GM12864 (cell line): ENCODE results near the gene ADAMTSL4.

ENCODE experiments used
- DNase-seq: peaks from one replicate; pipeline ENCODE4 v3.0.0-alpha.2; 2011; ENCODE audit warnings: low read depth
- H3K4me3 ChIP-seq: 2 replicates; pipeline ENCODE4 v1.5.1; 2011; ENCODE audit warnings: mild to moderate bottlenecking, low read depth, low read length, control low read depth
- CTCF ChIP-seq: IDR thresholded peaks from 2 replicates; pipeline ENCODE4 v1.5.1; 2011; ENCODE audit warnings: low read depth, mild to moderate bottlenecking, moderate library complexity, low read length, control low read depth, inconsistent platforms; ENCODE audit errors: missing control alignments

The ADAMTSL4 gene

DNA sequence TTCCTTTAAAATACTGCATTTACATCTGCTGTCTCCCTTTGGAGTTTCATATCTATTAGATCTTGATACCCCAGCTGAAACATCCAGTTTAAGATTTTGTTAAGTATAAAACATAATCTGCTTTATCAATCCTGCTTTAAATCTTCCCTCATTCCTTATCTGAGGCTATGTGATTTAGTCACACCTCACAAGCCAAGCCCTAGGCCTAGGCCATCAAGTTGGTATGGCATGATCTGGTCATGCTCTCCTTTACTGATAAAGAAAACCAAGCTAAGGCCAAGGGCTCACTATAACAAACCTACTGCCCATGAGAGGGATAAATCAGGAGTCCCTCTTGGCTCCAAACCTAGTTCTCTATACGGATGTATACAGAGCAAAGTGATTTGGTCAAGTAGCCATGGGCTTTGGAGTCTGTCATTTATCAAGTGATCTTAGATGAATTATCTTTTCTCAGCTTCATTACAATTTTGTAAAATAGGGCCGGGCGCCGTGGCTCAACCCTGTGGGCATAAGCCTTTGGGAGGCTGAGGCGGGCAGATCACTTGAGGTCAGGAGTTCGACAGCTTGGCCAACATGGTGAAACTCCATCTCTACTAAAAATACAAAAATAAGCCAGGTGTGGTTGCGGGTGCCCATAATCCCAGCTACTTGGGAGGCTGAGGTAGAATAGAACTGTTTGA lies 57.4 kb downstream of the ADAMTSL4 start:
- TF ChIP-seq CTCF: no peak
- no peak for DNase-seq
- H3K4me3 ChIP-seq: no peak overlapping the region

DNA sequence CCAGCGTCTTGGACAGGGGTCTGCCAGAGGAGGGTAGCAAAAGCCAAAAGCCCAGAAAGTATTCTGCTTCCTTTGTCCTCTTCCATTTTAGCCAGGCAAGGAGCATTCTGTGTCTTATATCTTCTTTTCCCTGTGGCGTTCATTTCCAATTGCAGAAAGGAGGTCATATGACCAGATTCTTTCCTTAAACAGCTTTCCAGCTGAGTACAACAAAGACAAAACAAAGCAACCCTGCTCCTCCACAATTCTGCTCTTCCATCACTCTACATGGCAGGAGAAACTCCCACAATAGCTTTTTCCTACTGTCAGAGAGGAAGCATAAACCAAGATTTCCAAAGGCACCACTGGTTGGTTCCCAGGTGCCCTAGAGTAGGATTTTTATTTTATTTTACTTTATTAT lies 60.5 kb downstream of the ADAMTSL4 start:
- no peak for TF ChIP-seq CTCF
- no peak for DNase-seq
- H3K4me3 ChIP-seq: no peak overlapping the region
